SK-N-SH treated with all-trans-retinoic acid at 6 μM for 48 hours (cell line): ENCODE data around the gene XPC.

Experiments
- ATAC-seq: fragments of 200-7000 bp; cut with Tn5 transposase; 3 replicates; pipeline ENCODE4 v1.9.1; 2020; ENCODE audit warnings: mild to moderate bottlenecking, moderate library complexity
- ARNTL ChIP-seq: fragments of 450-650 bp; formaldehyde crosslinking; IDR thresholded peaks from 2 replicates; pipeline ENCODE4 v1.5.0; 2020; ENCODE audit warnings: low read depth, mild to moderate bottlenecking, moderate library complexity, borderline replicate concordance
- BACH2 ChIP-seq: fragments of 250-450 bp; sonication (Bioruptor Pico); IDR thresholded peaks from 2 replicates; pipeline ENCODE4 v1.9.0; 2021; ENCODE audit warnings: mild to moderate bottlenecking, borderline replicate concordance
- CSDC2 ChIP-seq: fragments of 250-450 bp; sonication (Bioruptor Pico); IDR thresholded peaks from 2 replicates; pipeline ENCODE4 v1.5.0; 2020; ENCODE audit warnings: mild to moderate bottlenecking, moderate library complexity
- ESRRG ChIP-seq: fragments of 250-450 bp; sonication (Bioruptor Pico); IDR thresholded peaks from 2 replicates; pipeline ENCODE4 v1.6.1; 2021; ENCODE audit warnings: mild to moderate bottlenecking
- GLIS3 ChIP-seq: fragments of 250-450 bp; sonication (Bioruptor Pico); IDR thresholded peaks from 2 replicates; pipeline ENCODE4 v1.5.0; 2020; ENCODE audit warnings: mild to moderate bottlenecking, moderate library complexity
- ISL1 ChIP-seq: fragments of 250-450 bp; sonication (Bioruptor Pico); IDR thresholded peaks from 2 replicates; pipeline ENCODE4 v2.1.2; 2022; ENCODE audit warnings: mild to moderate bottlenecking, moderate library complexity
- OSR1 ChIP-seq: fragments of 250-450 bp; sonication (Bioruptor Pico); IDR thresholded peaks from 2 replicates; pipeline ENCODE4 v1.8.0; 2022; ENCODE audit warnings: moderate library complexity, mild to moderate bottlenecking, inconsistent platforms
- PATZ1 ChIP-seq: fragments of 250-450 bp; sonication (Bioruptor Pico); IDR thresholded peaks from 2 replicates; pipeline ENCODE4 v1.8.0; 2020; ENCODE audit warnings: mild to moderate bottlenecking, moderate library complexity, borderline replicate concordance
- PPARA ChIP-seq: fragments of 250-450 bp; sonication (Bioruptor Pico); IDR thresholded peaks from 2 replicates; pipeline ENCODE4 v1.5.0; 2020; ENCODE audit warnings: mild to moderate bottlenecking, borderline replicate concordance
- RARB ChIP-seq: fragments of 250-450 bp; sonication (Bioruptor Pico); IDR thresholded peaks from 2 replicates; pipeline ENCODE4 v1.8.0; 2021; ENCODE audit warnings: mild to moderate bottlenecking, moderate library complexity
- SNAI2 ChIP-seq: fragments of 250-450 bp; sonication (Bioruptor Pico); IDR thresholded peaks from 2 replicates; pipeline ENCODE4 v1.5.0; 2020; ENCODE audit warnings: mild to moderate bottlenecking, moderate library complexity
- TCF4 ChIP-seq: fragments of 250-450 bp; sonication (Bioruptor Pico); IDR thresholded peaks from 2 replicates; pipeline ENCODE4 v1.8.0; 2021; ENCODE audit warnings: mild to moderate bottlenecking, moderate library complexity, borderline replicate concordance
- TOX ChIP-seq: fragments of 250-450 bp; sonication (Bioruptor Pico); IDR thresholded peaks from 2 replicates; pipeline ENCODE4 v1.8.0; 2021; ENCODE audit warnings: mild to moderate bottlenecking, moderate library complexity, borderline replicate concordance
- ZC3H10 ChIP-seq: fragments of 250-450 bp; sonication (Bioruptor Pico); IDR thresholded peaks from 2 replicates; pipeline ENCODE4 v1.5.1; 2021; ENCODE audit warnings: mild to moderate bottlenecking, moderate library complexity
- ZFP3 ChIP-seq: fragments of 250-450 bp; sonication (Bioruptor Pico); IDR thresholded peaks from 2 replicates; pipeline ENCODE4 v1.5.0; 2020; ENCODE audit warnings: mild to moderate bottlenecking, moderate library complexity
- ZFP30 ChIP-seq: fragments of 450-650 bp; formaldehyde crosslinking; IDR thresholded peaks from 2 replicates; pipeline ENCODE4 v1.5.0; 2022; ENCODE audit warnings: mild to moderate bottlenecking, moderate library complexity
- ZNF565 ChIP-seq: fragments of 450-650 bp; formaldehyde crosslinking; conservative IDR thresholded peaks from 2 replicates; pipeline ENCODE4 v1.5.0; 2020; ENCODE audit warnings: low read depth, mild to moderate bottlenecking, moderate library complexity
- ZNF70 ChIP-seq: fragments of 450-650 bp; formaldehyde crosslinking; IDR thresholded peaks from 2 replicates; pipeline ENCODE4 v1.5.0; 2020; ENCODE audit warnings: mild to moderate bottlenecking, moderate library complexity
- ZNF8 ChIP-seq: fragments of 450-650 bp; formaldehyde crosslinking; IDR thresholded peaks from 2 replicates; pipeline ENCODE4 v1.5.0; 2020; ENCODE audit warnings: mild to moderate bottlenecking, moderate library complexity
- TF ChIP-seq, protein P1 (sequence below): fragments of 250-450 bp; sonication (Bioruptor Pico); IDR thresholded peaks from 2 replicates; pipeline ENCODE4 v1.8.0; 2021; ENCODE audit warnings: low read depth, mild to moderate bottlenecking, moderate library complexity, borderline replicate concordance
- TF ChIP-seq, protein P2 (sequence below): fragments of 250-450 bp; sonication (Bioruptor Pico); IDR thresholded peaks from 2 replicates; pipeline ENCODE4 v1.5.1; 2020; ENCODE audit warnings: low read depth, mild to moderate bottlenecking, moderate library complexity
- TF ChIP-seq, protein P3 (sequence below): fragments of 250-450 bp; sonication (Bioruptor Pico); IDR thresholded peaks from 2 replicates; pipeline ENCODE4 v1.5.0; 2020; ENCODE audit warnings: mild to moderate bottlenecking, moderate library complexity

XPC gene

GRCh38 chr3:14150491-14151230, 27.7 kb downstream of the XPC start:
- no peak for ATAC-seq
- TF ChIP-seq ISL1, result no peak
- TF ChIP-seq RARB (CRISPR knock-in tag), result no peak
- no peak for TF ChIP-seq ZNF565
- no peak for TF ChIP-seq PPARA (CRISPR knock-in tag)
- no peak for TF ChIP-seq CSDC2 (CRISPR knock-in tag)
- TF ChIP-seq GLIS3 (CRISPR knock-in tag), result no peak
- TF ChIP-seq ZFP3 (CRISPR knock-in tag), result no peak
- no peak for TF ChIP-seq BACH2
- TF ChIP-seq SNAI2, result no peak
- TF ChIP-seq, all 23 proteins: peak for 0

- no peak for TF ChIP-seq ISL1
- no peak for TF ChIP-seq RARB (CRISPR knock-in tag)
- no peak for TF ChIP-seq ZNF565
Observed at GRCh38 chr3:14150078-14150477, 28.3 kb downstream of the XPC start.

GRCh38 chr3:14148041-14148985, 30.1 kb downstream of the XPC start:
- no peak for ATAC-seq
- TF ChIP-seq ZC3H10 (CRISPR knock-in tag) (no peak), ARNTL (CRISPR knock-in tag) (no peak), RARB (CRISPR knock-in tag) (no peak), ZFP30 (CRISPR knock-in tag) (no peak), CSDC2 (CRISPR knock-in tag) (no peak), TOX (CRISPR knock-in tag) (no peak), OSR1 (CRISPR knock-in tag) (no peak), BACH2 (no peak), PATZ1 (CRISPR knock-in tag) (no peak), ZNF70 (CRISPR knock-in tag) (no peak), GLIS3 (CRISPR knock-in tag) (no peak), ESRRG (CRISPR knock-in tag) (no peak), ISL1 (no peak)
- TF ChIP-seq, protein P1, sequence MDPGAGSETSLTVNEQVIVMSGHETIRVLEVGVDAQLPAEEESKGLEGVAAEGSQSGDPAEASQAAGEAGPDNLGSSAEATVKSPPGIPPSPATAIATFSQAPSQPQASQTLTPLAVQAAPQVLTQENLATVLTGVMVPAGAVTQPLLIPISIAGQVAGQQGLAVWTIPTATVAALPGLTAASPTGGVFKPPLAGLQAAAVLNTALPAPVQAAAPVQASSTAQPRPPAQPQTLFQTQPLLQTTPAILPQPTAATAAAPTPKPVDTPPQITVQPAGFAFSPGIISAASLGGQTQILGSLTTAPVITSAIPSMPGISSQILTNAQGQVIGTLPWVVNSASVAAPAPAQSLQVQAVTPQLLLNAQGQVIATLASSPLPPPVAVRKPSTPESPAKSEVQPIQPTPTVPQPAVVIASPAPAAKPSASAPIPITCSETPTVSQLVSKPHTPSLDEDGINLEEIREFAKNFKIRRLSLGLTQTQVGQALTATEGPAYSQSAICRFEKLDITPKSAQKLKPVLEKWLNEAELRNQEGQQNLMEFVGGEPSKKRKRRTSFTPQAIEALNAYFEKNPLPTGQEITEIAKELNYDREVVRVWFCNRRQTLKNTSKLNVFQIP (CRISPR knock-in tag), result no peak
- TF ChIP-seq, protein P2, sequence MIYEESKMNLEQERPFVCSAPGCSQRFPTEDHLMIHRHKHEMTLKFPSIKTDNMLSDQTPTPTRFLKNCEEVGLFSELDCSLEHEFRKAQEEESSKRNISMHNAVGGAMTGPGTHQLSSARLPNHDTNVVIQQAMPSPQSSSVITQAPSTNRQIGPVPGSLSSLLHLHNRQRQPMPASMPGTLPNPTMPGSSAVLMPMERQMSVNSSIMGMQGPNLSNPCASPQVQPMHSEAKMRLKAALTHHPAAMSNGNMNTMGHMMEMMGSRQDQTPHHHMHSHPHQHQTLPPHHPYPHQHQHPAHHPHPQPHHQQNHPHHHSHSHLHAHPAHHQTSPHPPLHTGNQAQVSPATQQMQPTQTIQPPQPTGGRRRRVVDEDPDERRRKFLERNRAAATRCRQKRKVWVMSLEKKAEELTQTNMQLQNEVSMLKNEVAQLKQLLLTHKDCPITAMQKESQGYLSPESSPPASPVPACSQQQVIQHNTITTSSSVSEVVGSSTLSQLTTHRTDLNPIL, result no peak
- TF ChIP-seq, protein P3, sequence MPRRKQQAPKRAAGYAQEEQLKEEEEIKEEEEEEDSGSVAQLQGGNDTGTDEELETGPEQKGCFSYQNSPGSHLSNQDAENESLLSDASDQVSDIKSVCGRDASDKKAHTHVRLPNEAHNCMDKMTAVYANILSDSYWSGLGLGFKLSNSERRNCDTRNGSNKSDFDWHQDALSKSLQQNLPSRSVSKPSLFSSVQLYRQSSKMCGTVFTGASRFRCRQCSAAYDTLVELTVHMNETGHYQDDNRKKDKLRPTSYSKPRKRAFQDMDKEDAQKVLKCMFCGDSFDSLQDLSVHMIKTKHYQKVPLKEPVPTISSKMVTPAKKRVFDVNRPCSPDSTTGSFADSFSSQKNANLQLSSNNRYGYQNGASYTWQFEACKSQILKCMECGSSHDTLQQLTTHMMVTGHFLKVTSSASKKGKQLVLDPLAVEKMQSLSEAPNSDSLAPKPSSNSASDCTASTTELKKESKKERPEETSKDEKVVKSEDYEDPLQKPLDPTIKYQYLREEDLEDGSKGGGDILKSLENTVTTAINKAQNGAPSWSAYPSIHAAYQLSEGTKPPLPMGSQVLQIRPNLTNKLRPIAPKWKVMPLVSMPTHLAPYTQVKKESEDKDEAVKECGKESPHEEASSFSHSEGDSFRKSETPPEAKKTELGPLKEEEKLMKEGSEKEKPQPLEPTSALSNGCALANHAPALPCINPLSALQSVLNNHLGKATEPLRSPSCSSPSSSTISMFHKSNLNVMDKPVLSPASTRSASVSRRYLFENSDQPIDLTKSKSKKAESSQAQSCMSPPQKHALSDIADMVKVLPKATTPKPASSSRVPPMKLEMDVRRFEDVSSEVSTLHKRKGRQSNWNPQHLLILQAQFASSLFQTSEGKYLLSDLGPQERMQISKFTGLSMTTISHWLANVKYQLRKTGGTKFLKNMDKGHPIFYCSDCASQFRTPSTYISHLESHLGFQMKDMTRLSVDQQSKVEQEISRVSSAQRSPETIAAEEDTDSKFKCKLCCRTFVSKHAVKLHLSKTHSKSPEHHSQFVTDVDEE (CRISPR knock-in tag), result no peak

More at GRCh38 chr3:14150078-14150477, 28.3 kb downstream of the XPC start:
- ATAC-seq, result no peak

- ATAC-seq, result no peak
- TF ChIP-seq ISL1 (no peak), ARNTL (CRISPR knock-in tag) (no peak), RARB (CRISPR knock-in tag) (no peak), TOX (CRISPR knock-in tag) (no peak), ZFP30 (CRISPR knock-in tag) (no peak), TCF4 (no peak), ZNF8 (CRISPR knock-in tag) (no peak), PPARA (CRISPR knock-in tag) (no peak), ZFP3 (CRISPR knock-in tag) (no peak)
- TF ChIP-seq, protein P2, result no peak
- TF ChIP-seq, protein P1 (CRISPR knock-in tag), result no peak
Observed at GRCh38 chr3:14147617-14148016, 30.8 kb downstream of the XPC start.
